DOHH2 (cell line): ENCODE measurements around the gene ZDHHC19.

ENCODE experiments used
- H3F3A ChIP-seq: fragments of 200-600 bp; sonication (generic), shearing (Covaris generic); 2 replicates; pipeline ENCODE4 v1.6.0; 2016; ENCODE audit warnings: antibody characterized with exemption, mild to moderate bottlenecking; ENCODE audit not compliant: control insufficient read depth, insufficient read depth
- H3K27ac ChIP-seq: fragments of 200-600 bp; sonication (generic); 2 replicates; pipeline ENCODE4 v1.5.1; 2014; ENCODE audit warnings: low read depth, mild to moderate bottlenecking, low read length, moderate library complexity
- H3K27me3 ChIP-seq: fragments of 200-600 bp; sonication (generic); 2 replicates; pipeline ENCODE4 v1.6.1; 2014; ENCODE audit warnings: mild to moderate bottlenecking, low read length, mixed read lengths; ENCODE audit not compliant: control insufficient read depth
- H3K36me3 ChIP-seq: fragments of 200-600 bp; sonication (generic); 2 replicates; pipeline ENCODE4 v1.6.1; 2014; ENCODE audit warnings: mild to moderate bottlenecking, low read length, moderate library complexity, mixed read lengths; ENCODE audit not compliant: control insufficient read depth
- H3K4me1 ChIP-seq: fragments of 200-600 bp; sonication (generic); 2 replicates; pipeline ENCODE4 v1.6.1; 2014; ENCODE audit warnings: mild to moderate bottlenecking, low read length, mixed read lengths; ENCODE audit not compliant: control insufficient read depth
- H3K4me2 ChIP-seq: fragments of 200-600 bp; sonication (generic); 2 replicates; pipeline ENCODE4 v1.6.0; 2014; ENCODE audit warnings: mild to moderate bottlenecking, low read length, moderate library complexity
- H3K4me3 ChIP-seq: fragments of 200-600 bp; sonication (generic); 2 replicates; pipeline ENCODE4 v1.5.1; 2014; ENCODE audit warnings: mild to moderate bottlenecking, low read length, mixed read lengths
- H3K79me2 ChIP-seq: fragments of 200-600 bp; sonication (generic); 2 replicates; pipeline ENCODE4 v1.6.1; 2014; ENCODE audit warnings: mild to moderate bottlenecking, low read length, mixed read lengths; ENCODE audit not compliant: control insufficient read depth
- H3K9me2 ChIP-seq: fragments of 200-600 bp; sonication (generic); replicated peaks from 2 replicates; pipeline ENCODE4 v1.6.1; 2014; ENCODE audit warnings: mild to moderate bottlenecking, low read length, mixed read lengths; ENCODE audit not compliant: control insufficient read depth
- H3K9me3 ChIP-seq: fragments of 200-600 bp; sonication (generic); 2 replicates; pipeline ENCODE4 v1.6.1; 2014; ENCODE audit warnings: antibody characterized with exemption, low read length, mixed read lengths; ENCODE audit not compliant: control insufficient read depth, insufficient read depth
- H4K20me1 ChIP-seq: fragments of 200-600 bp; sonication (generic); 2 replicates; pipeline ENCODE4 v1.6.0; 2014; ENCODE audit warnings: low read depth, mild to moderate bottlenecking, antibody characterized with exemption, low read length, moderate library complexity; ENCODE audit not compliant: control insufficient read depth, insufficient read depth
- EZH2phosphoT487 ChIP-seq: fragments of 200-600 bp; sonication (generic); IDR thresholded peaks from 2 replicates; pipeline ENCODE4 v1.6.1; 2017; ENCODE audit warnings: borderline replicate concordance, mild to moderate bottlenecking, antibody characterized with exemption, low read length, moderate library complexity, mixed read lengths
- TF ChIP-seq, protein P1 (sequence below): fragments of 200-600 bp; sonication (generic); IDR thresholded peaks from one replicate; pipeline ENCODE4 v1.5.1; 2014; ENCODE audit warnings: antibody characterized with exemption, mild to moderate bottlenecking, low read depth, low read length; ENCODE audit not compliant: poor library complexity, severe bottlenecking

ZDHHC19 gene

DNA sequence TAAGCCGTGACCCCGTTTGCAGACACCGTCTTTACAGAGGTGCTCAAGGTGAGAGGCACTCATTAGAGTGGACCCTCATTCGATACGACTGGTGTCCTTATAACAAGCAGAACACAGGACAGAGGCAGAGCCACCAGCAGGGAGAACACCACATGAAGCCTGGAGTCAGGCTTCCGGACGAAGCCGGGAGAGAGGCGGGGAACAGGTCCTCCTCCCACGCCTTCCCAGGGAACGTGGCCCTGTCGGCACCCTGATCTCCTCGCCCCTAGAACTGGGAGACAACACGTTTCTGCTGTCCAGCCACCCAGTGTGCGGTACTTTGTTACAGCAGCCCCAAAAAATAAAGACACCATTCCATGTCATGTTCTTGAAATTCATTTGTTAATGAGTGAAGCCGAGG, 33.6 kb downstream of the ZDHHC19 start:
- Histone ChIP-seq H3K4me3 (no peak overlapping the region), H3K27me3 (no peaks in the 10 kb centered on the region), H3K9me3 (no peaks in the 10 kb centered on the region), H3K9me2 (no peaks in the 10 kb centered on the region), H3F3A (peaks cover 6% of the 10 kb centered on the region; the same call in 1 of the 2 replicates), H3K79me2 (no peaks in the 10 kb centered on the region), H3K4me2 (no peak overlapping the region), H4K20me1 (no peaks in the 10 kb centered on the region), H3K4me1 (peaks cover 18% of the 10 kb centered on the region), H3K27ac (no peak overlapping the region), H3K36me3 (no peaks in the 10 kb centered on the region)
- TF ChIP-seq, protein P1, sequence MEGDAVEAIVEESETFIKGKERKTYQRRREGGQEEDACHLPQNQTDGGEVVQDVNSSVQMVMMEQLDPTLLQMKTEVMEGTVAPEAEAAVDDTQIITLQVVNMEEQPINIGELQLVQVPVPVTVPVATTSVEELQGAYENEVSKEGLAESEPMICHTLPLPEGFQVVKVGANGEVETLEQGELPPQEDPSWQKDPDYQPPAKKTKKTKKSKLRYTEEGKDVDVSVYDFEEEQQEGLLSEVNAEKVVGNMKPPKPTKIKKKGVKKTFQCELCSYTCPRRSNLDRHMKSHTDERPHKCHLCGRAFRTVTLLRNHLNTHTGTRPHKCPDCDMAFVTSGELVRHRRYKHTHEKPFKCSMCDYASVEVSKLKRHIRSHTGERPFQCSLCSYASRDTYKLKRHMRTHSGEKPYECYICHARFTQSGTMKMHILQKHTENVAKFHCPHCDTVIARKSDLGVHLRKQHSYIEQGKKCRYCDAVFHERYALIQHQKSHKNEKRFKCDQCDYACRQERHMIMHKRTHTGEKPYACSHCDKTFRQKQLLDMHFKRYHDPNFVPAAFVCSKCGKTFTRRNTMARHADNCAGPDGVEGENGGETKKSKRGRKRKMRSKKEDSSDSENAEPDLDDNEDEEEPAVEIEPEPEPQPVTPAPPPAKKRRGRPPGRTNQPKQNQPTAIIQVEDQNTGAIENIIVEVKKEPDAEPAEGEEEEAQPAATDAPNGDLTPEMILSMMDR, result no peak
- TF ChIP-seq EZH2phosphoT487, result no peak

DNA sequence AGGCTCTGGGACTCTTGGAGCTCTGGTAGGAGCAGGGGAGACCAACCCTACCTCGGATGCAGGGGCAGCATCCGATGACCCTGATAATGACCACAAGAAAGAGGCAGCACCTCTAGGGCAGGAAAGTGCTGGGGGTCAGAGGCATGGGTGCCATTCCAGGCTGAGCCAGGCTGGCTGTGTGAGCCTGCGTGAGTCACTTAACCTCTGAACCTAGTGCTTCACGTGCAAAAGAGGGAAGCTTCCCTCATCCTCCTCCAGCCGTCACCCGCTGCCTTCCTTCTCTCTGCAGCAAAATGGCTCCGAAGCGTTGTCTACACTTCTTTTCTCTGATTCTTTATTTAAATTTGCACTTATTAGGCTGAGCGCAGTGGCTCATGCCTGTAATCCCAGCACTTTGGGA, 35.5 kb downstream of the ZDHHC19 start:
- Histone ChIP-seq H3K4me1 (peaks cover 18% of the 10 kb centered on the region), H3K4me2 (no peak overlapping the region), H3K4me3 (no peak overlapping the region), H4K20me1 (no peaks in the 10 kb centered on the region), H3K9me2 (no peaks in the 10 kb centered on the region), H3K27me3 (no peaks in the 10 kb centered on the region), H3K27ac (no peak overlapping the region), H3K79me2 (no peaks in the 10 kb centered on the region), H3K36me3 (no peaks in the 10 kb centered on the region), H3K9me3 (no peaks in the 10 kb centered on the region), H3F3A (peaks cover 6% of the 10 kb centered on the region; the same call in 1 of the 2 replicates)
- TF ChIP-seq EZH2phosphoT487, result no peak
- TF ChIP-seq, protein P1, result no peak

DNA sequence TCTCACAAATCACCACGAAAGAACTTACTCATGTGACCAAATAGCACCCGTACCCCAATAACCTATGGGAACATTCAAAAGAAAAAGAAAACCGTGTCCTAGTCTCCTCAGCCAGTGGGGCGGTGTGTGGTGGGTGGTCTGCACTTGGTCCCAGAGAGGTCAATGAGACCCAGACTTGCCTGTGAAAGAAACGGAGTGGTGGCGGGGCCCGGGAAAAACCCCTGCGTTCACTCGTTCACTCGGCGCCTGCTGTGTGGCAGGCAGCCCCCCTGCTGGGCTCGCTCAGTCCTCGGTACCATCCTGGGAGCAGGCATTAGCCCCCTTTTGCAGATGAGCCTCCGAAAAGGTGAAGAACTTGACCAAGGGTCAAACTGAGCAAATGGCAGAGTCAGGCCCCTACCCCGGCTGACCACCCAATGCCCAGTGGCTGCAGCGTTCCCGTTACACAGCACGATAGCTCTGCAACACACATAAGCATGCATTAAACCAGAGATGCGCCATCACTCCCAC, 36.0 kb downstream of the ZDHHC19 start:
- Histone ChIP-seq H3K36me3 (no peaks in the 10 kb centered on the region), H3K4me2 (no peak overlapping the region), H3F3A (peaks cover 6% of the 10 kb centered on the region; the same call in 1 of the 2 replicates), H3K4me1 (peaks cover 16% of the 10 kb centered on the region), H4K20me1 (no peaks in the 10 kb centered on the region), H3K79me2 (no peaks in the 10 kb centered on the region), H3K9me2 (no peaks in the 10 kb centered on the region), H3K27me3 (no peaks in the 10 kb centered on the region), H3K27ac (no peak overlapping the region), H3K4me3 (no peak overlapping the region), H3K9me3 (no peaks in the 10 kb centered on the region)
- TF ChIP-seq EZH2phosphoT487, result no peak
- TF ChIP-seq, protein P1, result no peak
